Lower lobe of right lung (tissue), 2 donors: ENCODE data around the gene ADORA2A. TPM values are rescaled to one million over a fixed set of nuclear protein-coding genes. Genes with fewer than 3 reads are reported as not detected.

ENCODE experiments used
- ATAC-seq, 2 donors: fragments of 200-7000 bp; cut with Tn5 transposase; one replicate each; pipeline ENCODE4 v1.9.1; 2020 to 2022; ENCODE audit warnings: mild to moderate bottlenecking in 2 of 2, moderate library complexity in 2 of 2
- DNase-seq: peaks from one replicate; pipeline ENCODE4 v3.0.0-alpha.2; 2020
- H3K27ac ChIP-seq: fragments of 200-600 bp; one replicate; pipeline ENCODE4 v1.8.0; 2022
- H3K27me3 ChIP-seq: fragments of 200-600 bp; one replicate; pipeline ENCODE4 v1.8.0; 2022; ENCODE audit warnings: low read depth
- H3K36me3 ChIP-seq: fragments of 200-600 bp; one replicate; pipeline ENCODE4 v1.8.0; 2022; ENCODE audit warnings: mild to moderate bottlenecking
- H3K4me1 ChIP-seq: fragments of 200-600 bp; one replicate; pipeline ENCODE4 v1.8.0; 2022
- H3K4me3 ChIP-seq: fragments of 200-600 bp; one replicate; pipeline ENCODE4 v1.8.0; 2022; ENCODE audit warnings: mild to moderate bottlenecking
- H3K9me3 ChIP-seq: fragments of 200-600 bp; one replicate; pipeline ENCODE4 v1.8.0; 2022
- intact Hi-C: fragments of 100-400 bp; cut with DNase I; formaldehyde crosslinking; loops from one replicate; pipeline ENCODE4 v1.11.0; 2022
- total RNA-seq: library from RNA; stranded (reverse); fragmentation: NEBNext Ultra II Directional; extraction: Animal tissue kit (Norgen Biotek cat#: 25700); gene quantifications from one replicate; pipeline ENCODE4 v1.2.1, GENCODE V29; 2021
- TF ChIP-seq, protein P1 (sequence below): fragments of 200-600 bp; IDR thresholded peaks from one replicate; pipeline ENCODE4 v1.8.0; 2022; ENCODE audit warnings: antibody characterized with exemption, mild to moderate bottlenecking
- donor health status: DM: no; HTN: yes; CAD: no; lungs with severe emphysema.

The ADORA2A gene
- total RNA-seq, 1 donor from 2014 or later: 16.0 TPM

DNA sequence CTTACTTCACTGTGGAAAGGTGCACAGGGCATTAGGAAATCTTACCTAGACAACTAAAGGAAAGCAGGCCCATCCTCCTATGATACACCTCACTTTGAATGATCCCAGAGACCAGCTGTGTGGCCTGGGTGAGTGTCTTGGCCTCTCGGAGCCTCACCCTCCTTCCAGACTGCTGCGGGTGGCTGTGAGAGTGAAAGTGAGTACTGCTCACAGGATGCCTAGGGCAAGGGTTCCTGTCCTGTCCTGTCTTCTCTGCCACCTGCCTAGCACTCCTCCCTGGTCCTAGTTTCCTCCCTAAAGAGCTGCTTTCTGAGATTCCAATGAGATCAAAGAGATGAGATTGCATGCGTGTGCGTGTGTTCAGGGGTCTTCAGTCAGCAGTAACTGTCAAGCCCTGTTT lies 19.5 kb upstream of the ADORA2A start:
- DNase-seq (no peak), ATAC-seq (no peak)
- Histone ChIP-seq H3K4me1 (peaks cover 49% of the 10 kb centered on the region), H3K9me3 (no peaks in the 10 kb centered on the region), H3K27ac (peak overlapping the region; percentile 3), H3K4me3 (no peak overlapping the region), H3K27me3 (no peaks in the 10 kb centered on the region), H3K36me3 (peaks cover 32% of the 10 kb centered on the region)
- TF ChIP-seq, protein P1, sequence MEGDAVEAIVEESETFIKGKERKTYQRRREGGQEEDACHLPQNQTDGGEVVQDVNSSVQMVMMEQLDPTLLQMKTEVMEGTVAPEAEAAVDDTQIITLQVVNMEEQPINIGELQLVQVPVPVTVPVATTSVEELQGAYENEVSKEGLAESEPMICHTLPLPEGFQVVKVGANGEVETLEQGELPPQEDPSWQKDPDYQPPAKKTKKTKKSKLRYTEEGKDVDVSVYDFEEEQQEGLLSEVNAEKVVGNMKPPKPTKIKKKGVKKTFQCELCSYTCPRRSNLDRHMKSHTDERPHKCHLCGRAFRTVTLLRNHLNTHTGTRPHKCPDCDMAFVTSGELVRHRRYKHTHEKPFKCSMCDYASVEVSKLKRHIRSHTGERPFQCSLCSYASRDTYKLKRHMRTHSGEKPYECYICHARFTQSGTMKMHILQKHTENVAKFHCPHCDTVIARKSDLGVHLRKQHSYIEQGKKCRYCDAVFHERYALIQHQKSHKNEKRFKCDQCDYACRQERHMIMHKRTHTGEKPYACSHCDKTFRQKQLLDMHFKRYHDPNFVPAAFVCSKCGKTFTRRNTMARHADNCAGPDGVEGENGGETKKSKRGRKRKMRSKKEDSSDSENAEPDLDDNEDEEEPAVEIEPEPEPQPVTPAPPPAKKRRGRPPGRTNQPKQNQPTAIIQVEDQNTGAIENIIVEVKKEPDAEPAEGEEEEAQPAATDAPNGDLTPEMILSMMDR: no peak
- intact Hi-C loops: no loop called here

DNA sequence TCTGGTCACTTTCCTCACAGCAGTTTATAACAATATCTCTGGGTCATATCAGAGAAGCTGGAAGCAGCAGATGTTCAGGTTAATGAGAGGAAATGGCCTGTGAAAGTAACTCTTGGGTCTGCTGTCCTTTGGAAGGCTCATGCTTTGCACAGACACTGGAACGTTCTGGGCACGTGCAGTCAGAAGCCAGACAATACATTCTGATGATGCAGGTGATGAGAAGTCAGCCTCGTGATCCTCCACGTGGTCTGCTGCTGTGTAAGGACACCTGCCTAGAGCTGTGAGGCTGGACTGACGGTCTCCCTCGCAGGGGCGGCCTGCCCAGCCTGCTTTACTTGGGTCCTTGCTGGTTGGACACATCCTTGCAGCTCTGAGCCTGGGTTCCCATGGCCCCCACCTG lies 18.8 kb upstream of the ADORA2A start:
- intact Hi-C loops: no loop called here
- TF ChIP-seq, protein P1: no peak
- H3K36me3 ChIP-seq: peaks cover 40% of the 10 kb centered on the region
- no peaks in the 10 kb centered on the region for H3K9me3 ChIP-seq
- H3K4me3 ChIP-seq: no peak overlapping the region
- H3K4me1 ChIP-seq: peaks cover 41% of the 10 kb centered on the region
- no peak overlapping the region for H3K27ac ChIP-seq
- H3K27me3 ChIP-seq: no peaks in the 10 kb centered on the region
- ATAC-seq (no peak), DNase-seq (no peak)

DNA sequence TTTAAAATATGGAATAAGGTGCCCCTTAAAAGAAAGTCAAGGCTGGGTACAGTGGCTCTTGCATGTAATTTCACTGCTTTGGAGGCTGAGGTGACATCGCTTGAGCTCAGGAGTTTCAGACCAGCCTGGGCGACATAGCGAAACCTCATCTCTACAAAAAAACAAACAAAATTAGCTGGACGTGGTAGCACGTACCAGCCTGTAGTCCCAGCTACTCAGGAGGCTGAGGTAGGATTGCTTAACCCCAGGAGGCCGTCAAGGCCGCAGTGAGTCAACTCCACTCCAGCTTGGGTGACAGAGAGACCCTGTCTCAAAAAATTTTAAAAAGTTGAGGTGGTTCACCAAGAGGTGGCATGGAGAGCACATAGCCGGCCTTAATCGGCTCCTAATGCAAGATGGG lies 17.7 kb upstream of the ADORA2A start:
- intact Hi-C loops: no loop called here
- Histone ChIP-seq H3K9me3 (no peaks in the 10 kb centered on the region), H3K4me3 (no peak overlapping the region), H3K36me3 (peaks cover 51% of the 10 kb centered on the region), H3K4me1 (peaks cover 36% of the 10 kb centered on the region), H3K27ac (no peak overlapping the region), H3K27me3 (no peaks in the 10 kb centered on the region)
- TF ChIP-seq, protein P1: no peak
- ATAC-seq: no peak
- DNase-seq: no peak

DNA sequence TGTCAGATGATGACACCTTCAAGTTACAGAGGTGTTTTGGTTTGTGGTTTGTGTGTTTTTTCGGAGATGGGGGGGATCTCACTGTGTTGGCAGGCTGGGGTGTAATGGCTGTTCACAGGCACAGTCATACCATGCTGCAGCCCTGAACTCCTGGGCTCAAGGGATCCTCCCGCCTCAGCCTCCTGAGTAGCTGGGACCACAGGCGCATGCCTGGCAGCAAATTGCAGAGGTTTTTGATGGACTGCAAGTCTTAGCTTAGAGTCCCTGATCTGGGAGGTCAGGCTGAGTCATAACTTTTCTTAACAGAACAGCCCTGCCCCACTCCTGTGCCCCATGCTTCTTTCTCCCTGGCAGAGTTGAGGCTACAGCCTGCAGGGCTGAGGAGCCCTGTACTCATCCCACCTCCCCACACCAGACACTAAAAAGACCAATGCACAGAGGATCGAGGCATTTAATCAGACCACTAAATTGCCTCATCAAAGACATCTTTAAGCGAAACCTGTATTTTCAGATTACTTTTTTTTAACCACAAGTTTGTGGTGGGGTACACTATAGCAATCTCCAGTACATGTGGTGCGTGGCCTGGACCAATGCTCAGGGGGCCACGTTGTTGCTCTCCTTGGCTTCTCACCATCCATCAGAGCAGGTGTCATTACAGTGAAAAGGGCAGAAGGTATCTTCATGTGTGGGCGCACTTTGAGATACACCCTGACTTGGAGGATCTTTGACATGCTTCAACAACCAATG lies 17.1 kb upstream of the ADORA2A start:
- DNase-seq (no peak), ATAC-seq (no peak)
- TF ChIP-seq, protein P1: no peak
- H3K36me3 ChIP-seq: peaks cover 56% of the 10 kb centered on the region
- intact Hi-C loops: no loop called here
- no peak overlapping the region for H3K4me3 ChIP-seq
- H3K27me3 ChIP-seq: no peaks in the 10 kb centered on the region
- no peaks in the 10 kb centered on the region for H3K9me3 ChIP-seq
- no peak overlapping the region for H3K27ac ChIP-seq
- peaks cover 36% of the 10 kb centered on the region for H3K4me1 ChIP-seq

DNA sequence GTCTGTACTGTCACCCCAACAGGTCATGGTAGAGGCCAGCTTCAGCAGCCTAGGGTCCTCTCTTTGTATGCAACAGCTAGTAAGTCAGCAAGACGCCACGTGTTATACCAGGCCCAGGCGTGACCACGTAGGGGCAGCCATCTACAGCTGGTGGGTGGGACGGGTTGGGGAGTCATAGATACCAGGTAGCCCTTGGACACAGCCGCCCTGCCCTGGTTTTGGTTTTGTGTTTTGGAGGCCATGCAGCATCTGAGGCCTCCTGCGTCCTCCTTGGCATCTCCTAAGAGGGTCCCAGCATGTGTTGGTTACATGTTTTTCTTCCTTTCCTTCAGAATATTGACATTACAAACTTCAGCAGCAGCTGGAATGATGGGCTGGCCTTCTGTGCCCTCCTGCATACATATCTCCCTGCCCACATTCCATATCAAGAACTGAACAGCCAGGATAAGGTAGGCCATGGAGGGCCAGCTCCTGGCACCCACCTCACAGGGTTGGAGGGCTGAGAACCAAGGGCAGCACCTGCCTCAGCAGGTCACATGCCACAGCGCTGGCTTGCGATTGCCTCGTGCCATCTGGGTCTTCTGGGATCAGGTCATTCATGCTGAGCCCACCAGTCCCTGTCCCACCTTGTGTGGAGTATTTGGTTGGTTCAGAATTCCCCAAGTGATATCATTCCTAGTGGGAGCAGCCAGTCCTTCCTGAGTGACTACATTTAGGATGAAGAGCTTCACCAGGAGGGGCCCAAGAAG lies 16.0 kb upstream of the ADORA2A start:
- peaks cover 68% of the 10 kb centered on the region for H3K36me3 ChIP-seq
- no peak overlapping the region for H3K4me3 ChIP-seq
- ATAC-seq (no peak), DNase-seq (no peak)
- H3K4me1 ChIP-seq: peaks cover 29% of the 10 kb centered on the region
- H3K27me3 ChIP-seq: no peaks in the 10 kb centered on the region
- intact Hi-C loops: no loop called here
- H3K27ac ChIP-seq: no peak overlapping the region
- no peaks in the 10 kb centered on the region for H3K9me3 ChIP-seq
- TF ChIP-seq, protein P1: no peak
